ENCODE results near the gene SCN10A.

GRCh38 chr3:38721207-38721772 is 94.7 kb downstream of the SCN10A start:
- TF ChIP-seq, protein P1, sequence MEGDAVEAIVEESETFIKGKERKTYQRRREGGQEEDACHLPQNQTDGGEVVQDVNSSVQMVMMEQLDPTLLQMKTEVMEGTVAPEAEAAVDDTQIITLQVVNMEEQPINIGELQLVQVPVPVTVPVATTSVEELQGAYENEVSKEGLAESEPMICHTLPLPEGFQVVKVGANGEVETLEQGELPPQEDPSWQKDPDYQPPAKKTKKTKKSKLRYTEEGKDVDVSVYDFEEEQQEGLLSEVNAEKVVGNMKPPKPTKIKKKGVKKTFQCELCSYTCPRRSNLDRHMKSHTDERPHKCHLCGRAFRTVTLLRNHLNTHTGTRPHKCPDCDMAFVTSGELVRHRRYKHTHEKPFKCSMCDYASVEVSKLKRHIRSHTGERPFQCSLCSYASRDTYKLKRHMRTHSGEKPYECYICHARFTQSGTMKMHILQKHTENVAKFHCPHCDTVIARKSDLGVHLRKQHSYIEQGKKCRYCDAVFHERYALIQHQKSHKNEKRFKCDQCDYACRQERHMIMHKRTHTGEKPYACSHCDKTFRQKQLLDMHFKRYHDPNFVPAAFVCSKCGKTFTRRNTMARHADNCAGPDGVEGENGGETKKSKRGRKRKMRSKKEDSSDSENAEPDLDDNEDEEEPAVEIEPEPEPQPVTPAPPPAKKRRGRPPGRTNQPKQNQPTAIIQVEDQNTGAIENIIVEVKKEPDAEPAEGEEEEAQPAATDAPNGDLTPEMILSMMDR (IDR thresholded peaks at IDR 0.05), result no peak
- no peak for TF ChIP-seq POLR2A (IDR thresholded peaks at IDR 0.05)

All from body of pancreas (tissue), 4 donors.